ENCODE results near the gene PERM1.

PERM1 gene

GRCh38 chr1:971751-972506 is 10.0 kb downstream of the PERM1 start:
- no peak overlapping the region for H3K4me3 ChIP-seq (ENCODE audit: low read depth, low read length)
- no peak for TF ChIP-seq CTCF (IDR thresholded peaks at IDR 0.05; ENCODE audit: borderline replicate concordance, insufficient read depth, low read depth, low read length)

- no peak for TF ChIP-seq CTCF (IDR thresholded peaks at IDR 0.05; ENCODE audit: borderline replicate concordance, insufficient read depth, low read depth, low read length)
- H3K4me3 ChIP-seq (ENCODE audit: low read depth, low read length): no peak overlapping the region
These were observed 10.7 kb downstream of the PERM1 start for GRCh38 chr1:970973-971730.

- TF ChIP-seq CTCF (IDR thresholded peaks at IDR 0.05; ENCODE audit: borderline replicate concordance, insufficient read depth, low read depth, low read length): no peak
- no peak overlapping the region for H3K4me3 ChIP-seq (ENCODE audit: low read depth, low read length)
These were observed 11.5 kb downstream of the PERM1 start for GRCh38 chr1:970242-970972.

- no peak for TF ChIP-seq CTCF (IDR thresholded peaks at IDR 0.05; ENCODE audit: borderline replicate concordance, insufficient read depth, low read depth, low read length)
- H3K4me3 ChIP-seq (ENCODE audit: low read depth, low read length): no peak overlapping the region
These were observed 12.5 kb downstream of the PERM1 start for GRCh38 chr1:969260-969855.

GRCh38 chr1:967466-968343 is 14.2 kb downstream of the PERM1 start:
- TF ChIP-seq CTCF (IDR thresholded peaks at IDR 0.05; ENCODE audit: borderline replicate concordance, insufficient read depth, low read depth, low read length): no peak
- no peak overlapping the region for H3K4me3 ChIP-seq (ENCODE audit: low read depth, low read length)

- peak overlapping the region; percentile 36 for H3K4me3 ChIP-seq (ENCODE audit: low read depth, low read length)
- TF ChIP-seq CTCF (IDR thresholded peaks at IDR 0.05; ENCODE audit: borderline replicate concordance, insufficient read depth, low read depth, low read length): no peak
These were observed 15.1 kb downstream of the PERM1 start for GRCh38 chr1:966704-967300.
